Midbrain (tissue), 1 donor: ENCODE measurements around the gene LRRC58.
A peak's percentile ranks its signal among the peaks of the same experiment; 100 is the strongest.
"Not testable (repeated sequence)": the region's sequence is repeated elsewhere in the genome, so short reads cannot be mapped to it uniquely, and the experiment has no call there.

Experiments
- DNase-seq: peaks from one replicate; lab custom pipeline; 2025; lab: John Stamatoyannopoulos, UW

The LRRC58 gene

DNA sequence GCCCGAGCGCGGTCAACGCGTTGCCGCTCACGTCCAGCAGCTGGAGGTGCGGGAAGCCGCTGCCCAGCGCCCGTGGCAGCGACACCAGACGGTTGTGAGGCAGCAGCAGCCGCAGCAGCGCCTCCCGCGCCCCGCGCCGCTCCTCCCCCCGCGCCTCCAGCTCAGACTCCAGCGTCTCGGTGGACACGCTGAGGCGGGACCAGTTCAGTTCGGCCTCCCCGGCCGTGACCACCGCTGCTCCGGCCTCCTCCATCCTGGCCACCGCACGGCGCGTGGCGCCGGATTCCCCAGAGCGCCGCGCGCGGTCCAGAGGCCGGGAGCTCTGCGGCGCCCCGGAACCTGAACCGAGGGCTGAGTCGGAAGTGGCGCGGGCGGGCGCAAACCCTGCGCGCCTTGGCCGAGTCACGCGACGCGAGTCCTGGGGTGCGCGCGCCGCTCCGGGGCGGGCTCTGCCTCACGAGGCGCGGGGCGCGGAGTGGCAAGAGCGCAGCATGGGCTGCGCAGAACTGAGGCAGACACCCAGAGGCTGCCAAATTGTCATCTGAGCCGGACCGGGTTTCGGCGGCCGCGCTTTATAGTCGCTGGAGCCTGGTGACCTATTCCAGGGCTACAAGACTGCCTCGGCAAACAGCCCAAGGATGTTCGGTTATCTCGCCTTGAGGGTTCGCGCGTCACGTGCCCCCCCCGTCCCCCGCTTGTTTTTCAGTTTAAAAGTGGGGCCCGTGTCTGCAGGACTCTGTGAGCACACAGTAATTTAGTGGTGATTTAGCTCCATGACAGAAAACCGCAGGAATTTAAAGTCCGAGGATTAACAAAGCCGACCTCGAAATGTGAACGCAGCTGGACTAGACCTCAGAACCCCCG, at the start of gene LRRC58:
TSS of gene LRRC58 (minus strand) at position 364 of the 864 bp plus-strand sequence. CDS start at position 253, 111 bp downstream.
- peak; percentile 92 for DNase-seq

DNA sequence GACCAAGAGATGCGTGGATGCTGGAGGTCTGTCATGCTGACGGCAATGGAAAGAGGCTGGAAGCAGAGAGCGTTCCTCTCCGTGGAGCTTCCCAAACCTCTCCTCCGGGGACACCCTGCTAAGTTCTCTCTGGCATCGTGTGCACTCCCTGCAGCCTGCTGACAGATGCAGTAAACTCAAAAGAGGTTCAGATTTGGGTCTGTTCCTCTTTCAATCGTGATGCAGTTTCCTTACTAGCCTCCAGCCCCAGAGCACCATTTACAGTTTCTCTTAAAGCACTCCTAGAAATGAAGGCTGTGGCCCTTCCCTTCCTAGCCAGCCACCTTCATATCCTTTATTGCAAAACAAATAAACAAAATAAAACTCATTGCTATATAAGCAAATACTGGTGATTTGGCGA, 47.3 kb upstream of the LRRC58 start:
- DNase-seq: no peak

DNA sequence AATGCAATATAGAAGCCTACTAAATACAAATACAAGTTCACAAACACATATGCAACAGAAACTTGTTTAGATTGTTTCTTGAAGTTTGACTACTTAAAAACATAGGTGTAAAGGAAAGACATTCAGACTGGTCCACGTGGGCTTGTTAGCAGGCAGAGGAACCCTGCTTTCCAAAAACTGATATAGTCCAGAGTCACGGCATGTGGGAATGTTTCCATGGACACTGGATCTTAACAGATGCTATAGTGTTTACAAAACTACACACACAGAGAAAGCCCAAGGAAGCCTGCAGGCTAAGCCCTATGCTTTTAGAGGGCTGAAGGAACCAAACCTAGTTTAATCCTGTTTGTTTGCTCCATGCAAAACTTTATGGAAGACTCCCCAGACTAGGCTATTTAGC, 45.2 kb upstream of the LRRC58 start:
- no peak for DNase-seq

DNA sequence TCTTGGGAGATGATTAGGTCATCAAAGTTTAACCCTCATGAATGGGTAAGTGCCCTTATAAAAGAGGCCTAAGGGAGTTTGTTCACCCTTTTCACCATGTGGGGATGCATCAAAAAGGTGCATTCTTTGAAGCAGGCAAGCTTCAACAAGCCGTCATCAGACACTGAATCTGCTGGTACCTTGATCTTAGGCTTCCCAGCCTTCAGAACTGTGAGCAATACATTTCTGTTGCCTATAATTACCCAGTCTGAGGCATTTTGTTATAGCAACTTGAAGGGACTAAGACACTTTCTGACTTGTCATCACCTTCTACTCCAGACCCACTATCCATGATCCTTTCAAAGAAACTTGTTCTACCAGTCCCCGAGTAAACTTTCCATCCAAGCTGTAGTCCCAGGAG, 44.6 kb upstream of the LRRC58 start:
- DNase-seq: no peak

DNA sequence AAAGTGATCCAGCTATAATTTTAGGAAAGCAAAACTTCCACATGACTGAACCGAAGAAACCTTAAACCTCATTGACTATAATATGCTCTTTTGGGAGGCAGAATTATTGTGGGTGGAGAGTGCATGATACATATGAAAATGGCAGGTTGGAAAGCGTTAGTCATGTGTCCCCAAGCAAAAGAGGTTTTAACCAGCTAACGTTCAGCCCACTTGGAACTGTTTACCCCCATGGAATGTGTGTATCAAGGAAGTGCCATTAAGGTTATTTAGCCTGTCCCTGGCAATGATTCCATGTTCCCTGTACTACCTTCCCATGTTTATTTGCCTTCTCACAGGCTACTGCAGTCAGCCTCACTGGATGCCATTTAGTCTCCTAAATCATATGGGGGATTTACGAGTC, 44.1 kb upstream of the LRRC58 start:
- DNase-seq: no peak

DNA sequence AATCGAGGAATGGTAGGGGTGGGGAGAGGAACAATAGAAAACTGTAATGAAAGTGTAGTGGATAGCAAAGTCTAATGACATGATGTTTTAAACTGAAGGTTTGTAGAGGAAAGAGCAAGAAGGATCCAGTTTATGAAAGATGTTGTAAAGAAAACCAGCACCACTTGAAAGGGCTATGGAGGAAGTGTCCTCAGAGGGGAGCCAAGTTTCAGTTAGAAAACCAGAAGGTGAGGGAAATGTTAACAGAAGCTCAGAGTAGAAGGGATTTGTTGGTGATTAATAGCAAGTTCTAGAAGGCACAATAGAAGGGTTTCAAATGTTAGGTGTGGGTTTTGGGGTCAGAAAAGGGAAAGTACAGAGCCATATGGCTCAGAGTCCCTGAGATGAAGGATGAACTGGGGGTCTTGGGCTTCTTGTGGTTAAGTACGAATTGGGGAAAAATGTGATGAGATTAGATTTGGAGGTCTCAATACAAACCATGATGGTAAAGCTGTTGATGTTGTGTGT, 33.8 kb upstream of the LRRC58 start:
- no peak for DNase-seq

DNA sequence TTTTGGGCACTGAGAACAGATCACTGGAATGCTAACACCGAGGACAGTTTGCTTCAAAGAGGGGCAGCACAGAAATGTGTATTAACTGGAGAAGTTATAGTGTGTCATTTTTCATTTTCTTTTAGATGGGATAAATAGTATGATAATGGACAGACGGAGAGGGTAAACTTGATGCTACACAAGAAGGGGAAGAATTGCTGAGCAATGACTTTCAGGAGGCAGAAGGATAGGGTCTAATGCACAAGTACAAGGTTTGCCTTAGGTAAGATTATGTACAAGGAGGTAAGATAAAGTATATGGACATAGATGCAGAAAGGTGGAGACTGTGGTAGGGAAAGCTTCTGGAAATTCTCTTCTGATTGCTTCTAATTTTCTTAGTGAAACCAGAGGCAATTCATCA, 32.3 kb upstream of the LRRC58 start:
- DNase-seq: no peak

DNA sequence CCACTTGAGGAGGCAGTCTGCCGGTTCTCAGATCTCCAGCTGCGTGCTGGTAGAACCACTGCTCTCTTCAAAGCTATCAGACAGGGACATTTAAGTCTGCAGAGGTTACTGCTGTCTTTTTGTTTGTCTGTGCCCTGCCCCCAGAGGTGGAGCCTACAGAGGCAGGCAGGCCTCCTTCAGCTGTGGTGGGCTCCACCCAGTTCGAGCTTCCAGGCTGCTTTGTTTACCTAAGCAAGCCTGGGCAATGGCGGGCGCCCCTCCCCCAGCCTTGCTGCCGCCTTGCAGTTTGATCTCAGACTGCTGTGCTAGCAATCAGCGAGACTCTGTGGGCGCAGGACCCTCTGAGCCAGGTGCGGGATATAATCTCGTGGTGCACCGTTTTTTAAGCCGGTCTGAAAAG, 28.8 kb upstream of the LRRC58 start:
- DNase-seq: not testable (repeated sequence)

DNA sequence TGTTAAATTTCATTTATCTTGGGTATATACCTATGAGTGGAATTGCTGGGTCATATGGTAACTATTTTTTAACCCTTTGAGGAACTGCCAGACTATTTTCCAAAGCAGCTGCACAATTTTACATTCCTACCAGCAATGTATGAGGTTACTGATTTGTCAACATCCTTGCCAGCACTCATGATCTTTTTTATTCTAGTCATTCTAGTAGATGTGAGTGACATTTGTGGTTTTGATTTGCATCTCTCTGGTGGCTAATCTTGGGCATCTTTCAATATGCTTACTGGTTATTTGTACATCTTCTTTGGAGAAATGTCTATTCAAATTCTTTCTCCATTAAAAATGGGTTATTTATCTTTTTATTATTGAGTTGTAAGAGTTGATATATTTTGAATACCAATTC, 21.3 kb upstream of the LRRC58 start:
- DNase-seq: no peak

DNA sequence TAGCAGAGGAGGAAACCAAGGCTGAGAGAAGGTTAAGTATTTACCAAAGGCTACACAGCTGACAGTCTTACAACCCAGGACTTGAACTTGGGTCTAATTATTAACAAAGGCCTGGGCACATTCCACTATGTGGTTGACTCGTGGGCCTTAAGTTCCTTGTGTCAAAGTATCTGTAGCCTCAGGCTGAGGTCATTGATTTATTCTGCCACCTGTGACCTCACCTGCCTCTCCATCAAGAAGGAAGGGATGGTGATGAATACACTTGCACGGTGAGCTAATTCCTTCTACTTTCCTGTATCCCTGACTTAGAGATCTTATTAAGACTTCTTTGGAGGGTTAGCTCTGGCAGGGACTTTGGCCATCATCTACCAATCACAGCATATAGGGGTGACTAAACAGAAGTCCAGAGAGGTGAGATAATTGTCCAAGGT, 19.9 kb upstream of the LRRC58 start:
- DNase-seq: no peak

DNA sequence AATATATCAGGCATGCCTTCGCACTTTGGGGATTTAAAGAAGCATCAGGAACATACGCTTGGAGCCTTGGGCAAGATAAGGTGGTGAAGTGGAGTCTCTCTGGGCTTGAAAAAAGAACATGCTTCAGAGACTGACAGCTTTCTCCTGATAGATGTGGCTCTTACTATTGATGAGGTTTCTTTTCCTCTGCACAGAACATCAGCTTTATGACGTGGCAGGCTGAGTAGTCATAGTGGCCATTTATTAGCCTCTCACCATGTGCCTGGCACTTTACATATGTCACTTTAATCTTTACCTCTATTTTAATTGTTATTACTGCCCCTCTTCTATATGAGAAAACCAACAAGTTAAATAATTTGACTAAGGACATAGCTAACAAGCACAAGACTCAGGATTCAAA, 19.0 kb upstream of the LRRC58 start:
- DNase-seq: no peak

DNA sequence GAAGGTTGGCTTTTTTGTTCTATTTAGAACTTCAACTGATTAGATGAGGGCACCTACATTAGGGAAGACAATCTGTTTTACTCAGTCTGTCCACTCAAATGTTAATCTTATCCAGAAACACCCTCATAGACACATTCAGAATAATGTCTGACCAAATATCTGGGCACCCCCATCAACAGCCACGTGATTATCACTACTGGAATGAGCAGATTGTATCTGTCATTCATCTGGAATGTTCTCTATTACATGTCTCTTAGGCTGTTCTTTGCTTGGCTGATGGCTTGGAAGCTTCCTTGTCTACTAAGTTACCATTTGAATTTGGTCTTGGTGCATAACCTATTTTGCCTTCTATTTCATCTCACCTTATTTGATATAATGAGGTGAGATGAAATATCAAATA, 15.7 kb upstream of the LRRC58 start:
- DNase-seq: no peak

DNA sequence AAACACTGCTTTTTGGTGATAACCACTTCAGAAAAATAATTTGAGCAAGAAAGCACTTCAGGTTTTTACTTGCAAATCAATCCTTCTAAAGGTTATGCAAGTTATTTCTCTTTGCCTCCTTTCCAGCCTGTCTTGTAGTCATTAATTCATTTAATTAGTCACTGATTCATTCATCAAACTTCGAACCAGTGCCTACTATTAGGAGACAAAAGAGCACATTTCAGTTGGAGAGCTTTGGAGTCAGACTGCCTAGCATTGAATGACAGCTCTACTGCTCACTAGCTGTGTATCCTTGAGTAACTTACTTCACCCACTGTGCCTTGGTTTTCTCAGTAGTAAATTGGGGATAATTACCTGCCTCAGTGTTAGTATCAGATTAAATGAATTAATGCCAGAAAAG, 14.9 kb upstream of the LRRC58 start:
- DNase-seq: no peak

DNA sequence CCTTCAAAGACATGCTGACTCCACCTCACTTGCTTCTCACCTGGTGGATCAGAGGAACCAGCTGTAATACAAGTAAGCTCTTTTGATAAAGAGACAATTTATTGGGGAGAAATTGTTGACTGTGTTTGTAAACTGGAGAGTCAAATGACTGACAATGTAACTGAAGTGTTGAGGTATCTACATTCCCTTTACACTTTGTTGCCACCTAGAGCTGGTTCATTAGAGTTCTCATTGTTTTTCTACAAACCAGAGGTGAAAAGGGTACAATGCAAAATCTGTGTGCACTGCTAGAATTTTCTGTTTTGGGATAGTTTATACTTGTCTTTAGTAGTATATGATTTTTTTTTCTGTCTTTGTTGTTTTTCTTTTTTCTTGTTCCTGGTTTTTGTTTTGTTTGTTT, 8.7 kb upstream of the LRRC58 start:
- DNase-seq: no peak

DNA sequence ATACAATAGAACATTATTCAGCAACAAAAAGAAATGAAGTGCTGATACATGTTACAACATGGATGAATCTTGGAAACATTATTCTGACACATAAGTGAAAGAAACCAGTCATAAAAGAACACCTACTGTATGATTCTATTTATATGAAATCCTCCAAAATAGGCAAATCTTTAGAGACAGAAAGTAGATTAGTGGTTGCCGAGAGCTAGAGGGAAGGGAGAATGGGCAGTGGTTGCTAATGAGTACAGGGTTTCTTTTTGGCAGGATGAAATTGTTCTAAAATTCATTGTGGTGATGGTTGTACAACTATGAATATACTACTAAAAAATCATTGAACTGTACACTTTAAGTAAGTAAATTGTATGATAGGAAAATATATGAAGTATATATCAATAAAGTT, 6.3 kb upstream of the LRRC58 start:
- DNase-seq: no peak

DNA sequence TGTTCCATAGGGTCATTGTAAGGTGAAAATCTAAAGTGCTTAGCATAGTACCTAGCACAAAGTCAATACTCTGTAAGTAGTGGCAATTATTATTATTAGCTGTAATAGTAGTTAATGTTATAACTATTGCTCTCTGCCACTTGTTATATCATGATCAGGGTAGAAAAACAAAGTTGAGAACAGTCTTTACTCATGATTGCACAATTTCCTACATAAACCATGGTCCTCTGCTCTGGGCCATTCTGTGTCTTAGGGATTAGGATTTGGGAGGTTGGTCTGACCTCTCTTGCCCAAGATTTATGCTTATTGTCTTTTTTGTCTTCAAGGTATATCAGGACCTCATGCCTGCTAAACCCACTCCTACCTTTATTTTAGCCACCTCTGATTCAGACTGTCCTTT, 4.3 kb upstream of the LRRC58 start:
- DNase-seq: no peak

DNA sequence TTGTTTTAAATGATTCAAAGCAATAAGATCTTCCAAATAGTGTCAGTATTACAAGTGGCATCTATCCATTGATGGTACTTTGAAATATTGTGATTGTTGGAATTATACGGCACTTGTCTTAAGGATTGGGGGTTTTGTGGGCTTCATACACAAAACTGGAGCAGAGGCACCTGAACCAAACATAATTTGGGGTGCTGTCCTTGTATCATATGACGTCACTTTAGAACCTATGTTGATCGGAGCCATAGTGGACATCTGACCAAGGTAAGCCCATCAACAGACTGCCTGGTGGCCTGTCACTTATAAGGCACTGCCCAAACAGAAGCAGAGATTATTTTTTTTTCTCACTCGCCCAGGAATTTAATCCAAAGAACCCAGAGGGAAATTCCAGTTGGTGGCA, 2.9 kb upstream of the LRRC58 start:
- DNase-seq: no peak

DNA sequence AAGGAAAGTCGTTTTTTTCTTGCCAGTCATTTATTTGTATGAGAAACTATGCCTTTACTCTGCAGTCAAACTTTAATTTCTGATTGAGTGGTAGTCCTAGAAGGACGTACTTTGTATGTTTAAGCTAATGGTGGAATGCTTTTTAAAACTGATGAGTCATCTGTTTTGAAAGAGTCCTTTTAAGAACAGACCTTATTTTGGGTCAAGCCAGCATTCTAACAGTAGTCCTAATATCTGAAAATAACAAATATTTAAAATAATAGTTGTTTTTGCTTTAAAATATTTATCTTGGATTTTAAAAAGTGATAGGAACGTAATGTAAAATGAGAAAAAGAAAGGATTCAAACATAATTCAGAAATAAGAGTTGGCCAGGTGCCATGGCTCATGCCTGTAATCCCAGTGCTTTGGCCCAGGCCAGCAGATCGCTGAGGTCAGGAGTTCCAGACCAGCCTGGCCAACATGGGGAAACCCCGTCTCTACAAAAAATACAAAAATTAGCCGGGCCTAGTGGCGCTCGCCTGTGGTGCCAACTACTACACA, 1.3 kb upstream of the LRRC58 start:
- DNase-seq: peak; percentile 28

DNA sequence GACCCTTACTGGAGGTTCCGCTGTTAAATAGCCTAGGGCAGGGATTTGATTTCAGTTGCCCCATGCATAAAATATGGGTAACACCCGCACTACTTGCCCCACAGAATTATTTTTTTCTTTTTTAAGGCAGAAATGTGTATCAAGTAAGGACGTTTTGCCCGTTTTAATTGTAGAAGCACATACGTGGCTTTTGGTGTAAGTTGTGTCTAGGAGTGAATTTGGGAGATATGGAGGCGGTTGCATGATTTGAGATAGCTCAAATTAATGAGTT, 636 bp upstream of the LRRC58 start:
- DNase-seq: no peak

DNA sequence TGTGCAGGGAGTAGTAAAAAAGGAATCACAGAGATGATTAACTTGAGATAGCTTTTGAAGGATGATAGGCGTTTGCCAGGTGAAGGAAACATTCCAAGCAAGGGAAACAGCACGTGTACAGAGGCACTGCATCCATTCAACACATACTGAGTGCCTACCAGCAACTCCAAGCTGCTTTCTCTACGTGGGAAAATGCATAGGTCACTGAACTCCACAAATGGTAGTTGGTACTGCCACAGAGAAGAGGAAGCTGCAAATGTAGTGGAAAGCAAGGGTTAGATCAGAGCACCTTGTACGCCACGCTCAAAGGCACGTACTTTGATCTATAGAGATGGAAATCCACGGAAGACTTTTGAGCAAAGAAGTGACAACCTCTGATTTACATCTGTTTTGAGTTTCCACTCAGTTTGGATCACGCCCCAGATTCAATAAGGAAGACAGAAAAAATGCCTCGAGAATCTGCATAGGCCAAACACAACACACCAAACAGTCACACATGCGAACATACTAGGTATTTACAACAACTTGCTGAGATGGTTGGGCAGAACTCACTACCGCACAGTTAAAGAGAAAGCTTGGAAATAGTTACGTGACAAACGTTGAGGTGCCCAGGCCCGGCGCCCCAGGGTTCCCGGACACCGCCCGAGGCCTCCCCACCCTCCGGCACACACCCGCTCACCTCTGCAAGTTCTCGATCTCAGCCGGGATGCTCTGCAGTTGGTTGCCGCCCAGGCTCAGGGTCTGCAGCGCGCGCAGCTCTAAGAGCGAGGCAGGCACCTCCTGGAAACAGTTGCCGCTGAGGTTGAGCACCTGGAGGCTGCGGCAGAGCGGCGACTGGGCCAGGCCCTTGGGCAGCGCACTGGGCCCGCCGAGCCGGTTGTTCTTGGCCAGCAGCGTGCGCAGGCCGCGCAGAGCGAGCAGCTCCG, 826 bp downstream of the LRRC58 start:
- no peak for DNase-seq

DNA sequence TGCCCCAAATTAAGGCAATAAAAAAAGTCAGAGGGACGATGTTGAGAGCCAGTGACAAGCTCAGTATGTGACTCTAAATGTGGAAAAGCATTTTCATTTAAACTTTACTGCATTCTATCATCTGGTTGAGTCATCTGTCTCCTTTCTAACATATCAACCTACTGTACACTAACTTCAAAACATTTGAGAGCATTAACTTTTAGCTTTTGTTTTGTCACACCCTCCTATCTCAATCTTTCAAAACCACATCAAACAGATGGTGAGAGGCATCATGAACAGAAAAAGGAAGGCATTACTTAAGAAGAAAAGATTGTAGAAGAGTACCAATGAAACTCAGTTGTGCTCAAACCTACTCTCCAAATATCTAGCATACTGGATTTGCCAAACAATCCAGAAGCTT, 4.8 kb downstream of the LRRC58 start:
- DNase-seq: no peak

DNA sequence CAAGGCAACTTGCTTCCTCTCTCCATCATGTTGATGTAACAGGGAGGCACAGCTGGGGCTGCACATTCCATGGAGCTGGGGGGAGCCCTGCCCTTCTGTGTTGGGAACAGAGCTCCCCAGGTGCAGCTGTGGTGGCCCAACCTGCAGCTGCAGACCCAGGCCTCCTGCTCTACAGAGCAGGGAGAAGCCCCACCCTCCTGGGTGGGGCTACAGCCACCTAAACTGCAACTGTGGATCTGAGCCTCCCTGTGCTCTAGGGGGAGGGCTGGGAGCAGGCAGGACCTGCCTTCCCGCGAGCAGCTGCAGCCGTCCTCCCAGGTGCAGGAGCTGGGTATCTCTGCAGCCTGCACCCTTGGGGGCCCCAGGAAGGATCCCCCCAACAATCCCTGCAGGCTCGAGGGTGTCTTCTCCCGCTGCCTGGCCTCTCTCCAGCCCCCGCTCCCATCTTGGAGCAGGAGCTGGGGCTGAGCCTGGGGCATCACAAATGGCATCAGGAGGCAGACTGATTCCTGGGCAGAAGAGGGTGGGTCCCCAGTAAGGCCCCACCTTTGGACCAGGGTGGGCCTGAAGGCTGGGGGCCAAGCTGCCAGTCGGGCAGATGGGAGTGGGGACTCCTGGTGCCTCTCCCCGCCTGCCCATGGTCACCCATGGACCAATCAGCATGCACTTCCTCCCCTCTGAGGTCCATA, 7.4 kb downstream of the LRRC58 start:
- no peak for DNase-seq
